NCI-H526 (cell line): ENCODE measurements around the gene NRN1L.
"Not testable (repeated sequence)": the region's sequence is repeated elsewhere in the genome, so short reads cannot be mapped to it uniquely, and the experiment has no call there.

ENCODE experiments used
- DNase-seq, 2 experiments: peaks; one replicate each; lab custom pipeline; 2025; lab: John Stamatoyannopoulos, UW

NRN1L gene

GRCh38 chr16:67882374-67883145 is 2.1 kb upstream of the NRN1L start:
- DNase-seq = no peak

GRCh38 chr16:67883146-67883871 is 1.4 kb upstream of the NRN1L start:
- DNase-seq = no peak

GRCh38 chr16:67883872-67884261 is 818 bp upstream of the NRN1L start:
- peak in 1 of 2 experiments; percentile 47 for DNase-seq

GRCh38 chr16:67885545-67885944 is 860 bp downstream of the NRN1L start:
- DNase-seq = no peak

- DNase-seq = no peak
These were observed 1.3 kb downstream of the NRN1L start for GRCh38 chr16:67885976-67886375.

- DNase-seq = no peak
These were observed 1.7 kb downstream of the NRN1L start for GRCh38 chr16:67886387-67886786.

GRCh38 chr16:67888331-67888730 is 3.6 kb downstream of the NRN1L start:
- no peak for DNase-seq

GRCh38 chr16:67892375-67892774 is 7.7 kb downstream of the NRN1L start:
- DNase-seq = no peak

- peak; percentile 74 to 95 for DNase-seq
These were observed 8.4 kb downstream of the NRN1L start, which contains the start of gene PSKH1 for GRCh38 chr16:67892899-67893742. TSS of gene PSKH1 (plus strand) at chr16:67893254. CDS start at chr16:67908750, 15,496 bp downstream.

- no peak for DNase-seq
These were observed 9.2 kb downstream of the NRN1L start for GRCh38 chr16:67893743-67894399.

GRCh38 chr16:67897231-67897630 is 12.5 kb downstream of the NRN1L start:
- DNase-seq = no peak

- no peak for DNase-seq
These were observed 17.0 kb downstream of the NRN1L start for GRCh38 chr16:67901734-67902133.

- no peak for DNase-seq
These were observed 18.1 kb downstream of the NRN1L start for GRCh38 chr16:67902831-67903230.

GRCh38 chr16:67907397-67908180 is 22.9 kb downstream of the NRN1L start:
- no peak for DNase-seq

GRCh38 chr16:67909056-67909742 is 24.5 kb downstream of the NRN1L start:
- DNase-seq = no peak

- DNase-seq = no peak
These were observed 25.5 kb downstream of the NRN1L start for GRCh38 chr16:67910158-67910557.

- no peak for DNase-seq
These were observed 30.2 kb downstream of the NRN1L start for GRCh38 chr16:67914758-67915495.

GRCh38 chr16:67915496-67915769 is 30.7 kb downstream of the NRN1L start:
- not testable (repeated sequence) for DNase-seq

- no peak for DNase-seq
These were observed 31.4 kb downstream of the NRN1L start for GRCh38 chr16:67915831-67916723.
